ENCODE data around the gene RPS10.
"Not testable (repeated sequence)": the region's sequence is repeated elsewhere in the genome, so short reads cannot be mapped to it uniquely, and the experiment has no call there.

Gene RPS10

DNA sequence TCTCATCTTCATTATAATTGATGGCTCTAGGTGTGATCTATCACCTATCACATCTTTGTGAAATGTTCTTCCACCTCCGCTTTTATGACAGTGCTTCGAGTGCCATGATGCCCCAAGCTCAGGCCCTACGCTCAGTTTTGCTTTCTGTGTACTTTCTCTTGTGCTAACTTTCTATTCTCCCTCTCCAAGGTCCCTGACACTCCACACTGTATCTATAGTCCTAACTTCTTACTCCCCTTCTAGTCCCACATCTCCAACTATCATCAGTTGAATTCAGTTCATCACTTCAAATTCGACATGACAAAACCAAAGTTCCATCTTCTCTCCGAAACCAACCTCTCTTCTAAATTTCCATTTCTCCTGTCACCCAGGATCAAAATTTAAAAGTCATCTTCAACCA lies 50.0 kb downstream of the RPS10 start:
- DNase-seq (ENCODE audit: low spot score), result no peak
- in situ Hi-C loops (cut with MboI; ENCODE audit: low sequenced_read_pairs, unreplicated experiment), result no loop called here
- TF ChIP-seq, protein P1, sequence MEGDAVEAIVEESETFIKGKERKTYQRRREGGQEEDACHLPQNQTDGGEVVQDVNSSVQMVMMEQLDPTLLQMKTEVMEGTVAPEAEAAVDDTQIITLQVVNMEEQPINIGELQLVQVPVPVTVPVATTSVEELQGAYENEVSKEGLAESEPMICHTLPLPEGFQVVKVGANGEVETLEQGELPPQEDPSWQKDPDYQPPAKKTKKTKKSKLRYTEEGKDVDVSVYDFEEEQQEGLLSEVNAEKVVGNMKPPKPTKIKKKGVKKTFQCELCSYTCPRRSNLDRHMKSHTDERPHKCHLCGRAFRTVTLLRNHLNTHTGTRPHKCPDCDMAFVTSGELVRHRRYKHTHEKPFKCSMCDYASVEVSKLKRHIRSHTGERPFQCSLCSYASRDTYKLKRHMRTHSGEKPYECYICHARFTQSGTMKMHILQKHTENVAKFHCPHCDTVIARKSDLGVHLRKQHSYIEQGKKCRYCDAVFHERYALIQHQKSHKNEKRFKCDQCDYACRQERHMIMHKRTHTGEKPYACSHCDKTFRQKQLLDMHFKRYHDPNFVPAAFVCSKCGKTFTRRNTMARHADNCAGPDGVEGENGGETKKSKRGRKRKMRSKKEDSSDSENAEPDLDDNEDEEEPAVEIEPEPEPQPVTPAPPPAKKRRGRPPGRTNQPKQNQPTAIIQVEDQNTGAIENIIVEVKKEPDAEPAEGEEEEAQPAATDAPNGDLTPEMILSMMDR (IDR thresholded peaks at IDR 0.05; ENCODE audit: borderline replicate concordance, control extremely low read depth, extremely low read depth, insufficient read depth, missing control alignments), result no peak

DNA sequence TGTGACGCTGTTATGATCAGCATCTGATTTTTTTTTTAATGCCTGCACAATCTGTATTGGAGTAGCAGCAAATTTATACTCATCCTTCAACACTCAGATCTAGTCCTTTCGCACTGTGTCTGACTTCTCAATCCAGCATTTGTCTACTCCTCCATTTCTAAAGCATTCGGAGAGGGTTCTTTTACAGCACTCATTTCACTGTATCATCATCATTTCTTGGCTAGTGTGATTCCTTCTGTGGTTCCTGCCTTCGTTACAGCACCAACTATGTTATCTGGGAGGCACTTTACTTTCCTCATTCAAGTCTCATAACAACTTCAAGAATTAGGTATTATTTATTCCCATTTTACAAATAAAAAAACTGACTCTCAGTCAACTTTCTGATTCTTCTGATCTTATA lies 51.4 kb downstream of the RPS10 start:
- DNase-seq (ENCODE audit: low spot score), result no peak
- TF ChIP-seq, protein P1 (IDR thresholded peaks at IDR 0.05; ENCODE audit: borderline replicate concordance, control extremely low read depth, extremely low read depth, insufficient read depth, missing control alignments), result no peak
- in situ Hi-C loops (cut with MboI; ENCODE audit: low sequenced_read_pairs, unreplicated experiment), result no loop called here

DNA sequence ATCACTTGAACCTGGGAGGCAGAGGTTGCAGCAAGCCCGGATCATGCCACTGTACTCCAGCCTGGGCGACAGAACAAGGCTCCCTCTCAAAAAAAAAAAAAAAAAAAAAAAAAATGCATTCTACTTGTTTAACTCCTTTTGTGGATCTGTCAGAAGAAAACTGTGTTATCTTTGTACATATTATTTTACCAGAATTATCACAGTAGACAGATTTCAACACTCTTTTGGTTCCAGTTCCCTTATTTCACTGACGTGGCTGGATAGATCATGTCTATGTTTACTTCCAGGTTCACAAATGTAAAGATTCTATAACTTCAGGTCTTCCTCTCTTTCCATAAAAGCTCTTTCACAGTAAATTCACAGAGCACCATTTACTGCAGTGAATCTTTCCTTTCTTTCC lies 51.8 kb downstream of the RPS10 start:
- TF ChIP-seq, protein P1 (IDR thresholded peaks at IDR 0.05; ENCODE audit: borderline replicate concordance, control extremely low read depth, extremely low read depth, insufficient read depth, missing control alignments), result no peak
- in situ Hi-C loops (cut with MboI; ENCODE audit: low sequenced_read_pairs, unreplicated experiment), result no loop called here
- DNase-seq (ENCODE audit: low spot score), result peak; percentile 50

DNA sequence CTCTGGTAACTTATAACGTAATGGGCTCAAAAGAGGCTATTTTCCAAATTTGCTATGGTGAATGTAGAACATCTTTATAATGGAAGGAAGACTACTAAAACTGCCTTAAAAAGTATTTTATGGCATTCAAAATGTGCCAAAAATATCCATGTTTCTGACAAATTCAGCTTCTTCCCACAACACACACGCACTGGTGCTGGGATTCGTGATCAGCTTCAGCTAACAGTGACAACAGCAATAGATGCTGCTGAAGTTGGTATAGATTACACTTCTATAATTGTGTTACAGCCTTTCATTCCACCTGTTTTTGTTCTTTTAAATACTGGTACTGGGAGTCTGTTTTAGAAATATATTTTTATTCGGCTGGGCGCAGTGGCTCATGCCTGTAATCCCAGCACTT lies 52.4 kb downstream of the RPS10 start:
- TF ChIP-seq, protein P1 (IDR thresholded peaks at IDR 0.05; ENCODE audit: borderline replicate concordance, control extremely low read depth, extremely low read depth, insufficient read depth, missing control alignments), result no peak
- DNase-seq (ENCODE audit: low spot score), result no peak
- in situ Hi-C loops (cut with MboI; ENCODE audit: low sequenced_read_pairs, unreplicated experiment), result no loop called here

DNA sequence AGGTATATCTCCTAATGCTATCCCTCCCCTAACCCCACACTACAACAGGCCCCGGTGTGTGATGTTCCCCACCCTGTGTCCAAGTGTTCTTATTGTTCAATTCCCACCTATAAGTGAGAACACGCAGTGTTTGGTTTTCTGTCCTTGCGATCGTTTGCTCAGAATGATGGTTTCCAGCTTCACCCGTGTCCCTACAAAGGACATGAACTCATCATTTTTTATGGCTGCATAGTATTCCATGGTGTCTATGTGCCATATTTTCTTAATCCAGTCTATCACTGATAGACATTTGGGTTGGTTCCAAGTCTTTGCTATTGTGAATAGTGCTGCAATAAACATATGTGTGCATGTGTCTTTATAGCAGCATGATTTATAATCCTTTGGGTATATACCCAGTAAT lies 54.0 kb downstream of the RPS10 start:
- DNase-seq (ENCODE audit: low spot score); in situ Hi-C loops (cut with MboI; ENCODE audit: low sequenced_read_pairs, unreplicated experiment): not testable (repeated sequence)

DNA sequence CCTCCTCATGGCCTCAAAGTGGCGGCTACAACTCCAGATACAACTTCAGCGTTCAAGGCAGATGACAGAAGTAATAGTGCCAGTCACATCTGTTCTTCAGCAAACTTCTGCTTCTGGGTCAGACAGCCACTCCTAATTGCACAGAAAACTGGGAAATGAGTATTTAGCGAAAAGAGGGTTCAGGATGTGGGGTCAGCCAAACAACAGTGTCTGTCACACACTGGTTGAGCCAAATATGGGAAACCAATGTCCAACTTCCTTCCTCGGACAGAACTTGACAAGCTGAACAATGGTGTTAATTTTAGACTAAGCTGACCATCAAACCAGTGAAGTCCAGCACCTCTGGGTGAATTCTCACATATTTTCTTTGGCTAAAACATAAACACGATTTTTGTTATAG lies 55.5 kb downstream of the RPS10 start:
- TF ChIP-seq, protein P1 (IDR thresholded peaks at IDR 0.05; ENCODE audit: borderline replicate concordance, control extremely low read depth, extremely low read depth, insufficient read depth, missing control alignments), result no peak
- no peak for DNase-seq (ENCODE audit: low spot score)
- in situ Hi-C loops (cut with MboI; ENCODE audit: low sequenced_read_pairs, unreplicated experiment), result no loop called here

DNA sequence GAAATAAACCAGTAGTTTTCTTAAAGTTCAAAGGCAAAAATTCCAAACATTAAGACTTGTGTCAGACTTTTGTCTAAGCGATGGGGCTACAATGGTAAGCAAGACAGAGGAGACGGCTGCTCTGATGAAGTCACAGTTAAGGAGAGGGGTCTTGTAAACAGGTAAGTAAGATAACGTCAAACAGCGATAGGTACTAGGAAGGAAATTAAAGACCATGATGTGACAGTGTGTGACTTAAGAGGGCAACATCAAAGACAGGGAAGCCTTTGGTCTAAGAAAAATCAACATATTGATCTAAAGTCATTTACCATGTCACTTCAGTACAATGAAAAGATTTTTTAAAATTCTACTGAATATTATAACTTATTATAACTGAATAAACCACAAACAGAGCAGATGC lies 56.5 kb downstream of the RPS10 start:
- no peak for DNase-seq (ENCODE audit: low spot score)
- in situ Hi-C loops (cut with MboI; ENCODE audit: low sequenced_read_pairs, unreplicated experiment), result no loop called here
- TF ChIP-seq, protein P1 (IDR thresholded peaks at IDR 0.05; ENCODE audit: borderline replicate concordance, control extremely low read depth, extremely low read depth, insufficient read depth, missing control alignments), result no peak

Measured in GM13976 (cell line).